GM19328 (cell line): Measurements from ENCODE around the gene WNT8A.
"Not testable (repeated sequence)": the region's sequence is repeated elsewhere in the genome, so short reads cannot be mapped to it uniquely, and the experiment has no call there.

Experiments
- ATAC-seq: cut with Tn5 transposase; IDR thresholded peaks from one replicate; pipeline ENCODE4 v1.9.1; 2021; ENCODE audit warnings: mild to moderate bottlenecking, moderate library complexity; ENCODE audit not compliant: unreplicated experiment

The WNT8A gene, protein sequence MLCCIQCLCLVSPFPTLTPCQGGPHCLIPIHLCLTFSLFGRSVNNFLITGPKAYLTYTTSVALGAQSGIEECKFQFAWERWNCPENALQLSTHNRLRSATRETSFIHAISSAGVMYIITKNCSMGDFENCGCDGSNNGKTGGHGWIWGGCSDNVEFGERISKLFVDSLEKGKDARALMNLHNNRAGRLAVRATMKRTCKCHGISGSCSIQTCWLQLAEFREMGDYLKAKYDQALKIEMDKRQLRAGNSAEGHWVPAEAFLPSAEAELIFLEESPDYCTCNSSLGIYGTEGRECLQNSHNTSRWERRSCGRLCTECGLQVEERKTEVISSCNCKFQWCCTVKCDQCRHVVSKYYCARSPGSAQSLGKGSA

DNA sequence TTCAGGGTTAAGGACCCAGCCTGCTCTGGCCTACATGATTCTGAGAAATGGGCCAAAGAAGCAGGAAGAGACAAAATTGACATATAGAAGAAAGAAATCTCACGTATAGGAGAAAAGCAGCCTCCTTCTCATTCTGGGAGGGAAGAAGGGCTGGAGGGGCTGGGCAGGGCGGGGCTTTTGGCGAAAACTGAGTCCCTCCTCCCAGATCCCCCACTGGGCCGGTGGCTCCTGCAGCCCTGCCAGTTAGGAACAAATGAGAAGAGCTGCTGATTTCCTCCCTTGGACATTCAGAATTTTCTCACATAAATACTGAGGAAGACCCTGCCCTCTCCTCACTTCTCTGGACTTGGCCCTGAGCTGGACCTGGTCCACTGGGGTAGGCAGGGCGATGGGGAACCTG is at the start of gene WNT8A:
WNT8A (plus strand) TSS at position 332 of the 400 bp plus-strand sequence. CDS start 95 bp downstream, outside the sequence.
- no peak for ATAC-seq

DNA sequence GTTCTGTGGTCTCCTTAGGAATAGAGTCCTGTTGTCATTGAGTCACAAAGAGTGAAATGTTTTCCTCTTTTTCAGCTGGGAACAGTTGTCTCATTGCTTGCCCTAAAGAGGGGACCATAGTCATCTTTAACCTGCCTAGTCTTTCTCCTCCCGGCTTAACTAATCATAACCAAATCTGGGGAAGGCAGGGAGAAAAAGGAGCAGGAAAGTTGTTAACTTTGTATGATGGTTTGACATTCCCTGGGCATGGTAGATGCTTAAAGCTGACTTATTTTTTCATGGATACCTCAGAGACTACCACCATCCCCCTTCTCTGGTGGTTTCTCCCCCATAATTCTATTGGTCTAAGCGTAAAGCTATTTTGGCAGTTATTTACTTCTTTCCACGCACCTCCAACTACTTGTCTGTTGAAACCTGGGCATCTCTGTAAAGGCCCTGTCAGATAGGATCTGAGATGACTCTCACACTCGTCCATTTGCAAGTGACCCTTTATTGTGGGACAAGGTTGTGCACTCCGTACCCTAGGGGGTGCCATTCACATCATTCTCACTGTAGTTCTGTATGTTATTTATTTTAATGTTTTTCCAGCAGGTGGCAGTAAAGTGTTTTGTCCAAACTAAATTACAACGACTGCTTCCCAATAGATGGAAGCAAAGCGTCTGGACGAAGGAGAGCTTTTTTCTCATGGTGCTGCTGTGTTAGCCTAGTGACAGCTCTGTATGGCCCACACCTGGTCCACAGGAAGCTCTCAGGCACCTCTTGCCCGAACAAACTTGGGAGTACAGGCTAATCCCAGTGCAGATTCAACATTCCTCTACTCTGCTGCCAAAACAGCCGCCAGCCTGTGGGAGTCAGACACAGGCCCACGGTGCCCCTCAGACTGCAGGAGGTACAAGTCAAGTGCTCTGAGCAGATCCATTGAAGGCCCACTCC is 48.0 kb upstream of the WNT8A start:
- ATAC-seq = peak; percentile 28

DNA sequence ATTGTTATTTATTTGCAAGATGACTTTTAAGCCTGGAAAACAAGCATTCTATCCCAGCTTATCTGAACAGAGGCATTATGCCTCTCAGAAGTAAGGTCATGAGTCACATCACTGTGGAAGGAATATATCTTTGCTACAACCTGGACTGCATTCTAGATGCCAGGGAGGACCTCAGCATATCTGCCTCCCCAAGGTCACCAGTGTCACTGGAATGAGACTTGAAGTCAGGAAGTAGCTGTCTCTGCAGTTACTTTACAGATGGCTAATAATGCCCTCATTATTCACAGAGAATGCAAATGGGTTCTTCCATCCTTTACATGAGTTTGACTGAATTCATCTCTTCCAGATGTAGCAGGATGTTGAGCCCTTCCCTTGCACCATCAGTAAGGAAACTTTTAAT is 46.6 kb upstream of the WNT8A start:
- ATAC-seq = no peak

DNA sequence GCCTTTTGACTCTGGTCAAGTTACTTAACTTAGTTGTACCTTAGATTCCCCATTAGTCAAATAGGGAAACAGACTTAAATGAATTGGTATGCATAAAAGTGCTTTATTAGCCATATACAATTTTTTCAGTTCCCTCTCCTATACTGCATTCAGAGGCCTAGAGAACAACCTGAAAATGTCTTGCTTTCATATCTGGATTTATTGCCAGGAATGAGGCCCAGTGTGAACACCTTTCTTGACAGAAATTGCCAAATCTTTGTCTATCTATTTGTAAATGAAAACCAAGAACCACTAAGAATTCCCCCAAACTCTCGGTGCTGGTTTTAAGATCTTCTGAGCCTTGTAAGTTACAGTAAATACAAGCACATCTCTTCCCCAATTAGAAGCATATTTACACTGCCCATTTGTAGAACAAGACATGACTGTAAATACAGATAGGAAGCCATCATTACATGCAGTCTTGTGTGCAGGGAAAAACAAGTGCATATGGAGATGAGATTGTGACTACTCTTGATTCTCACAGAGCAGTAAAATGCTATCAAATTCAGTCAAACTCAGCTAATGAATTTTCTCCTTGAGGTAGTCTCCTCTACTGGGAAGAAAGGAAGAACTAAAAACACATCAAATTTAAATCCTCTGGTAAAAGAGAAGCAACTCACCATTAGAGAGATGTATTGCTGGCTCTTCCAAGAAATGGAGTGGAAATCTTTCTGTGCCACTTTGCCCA is 45.8 kb upstream of the WNT8A start:
- ATAC-seq = no peak

DNA sequence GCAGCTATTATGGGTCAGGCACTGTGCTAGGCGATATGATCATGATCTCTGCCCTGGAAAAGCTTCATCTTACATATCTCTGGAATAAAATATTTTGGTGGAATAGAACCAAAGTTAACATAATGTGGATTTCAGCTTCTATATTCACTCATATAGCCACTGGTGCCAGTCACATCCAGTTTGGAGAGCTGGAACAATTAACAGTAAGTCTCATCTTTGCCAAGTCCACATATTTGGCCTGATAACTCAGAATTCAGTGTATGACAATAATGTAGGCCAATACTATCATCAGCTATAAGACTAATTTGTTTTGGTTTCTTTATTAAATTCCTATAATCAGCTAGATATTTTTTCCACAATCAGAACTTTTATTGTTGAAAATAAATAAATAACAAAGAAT is 45.0 kb upstream of the WNT8A start:
- no peak for ATAC-seq

DNA sequence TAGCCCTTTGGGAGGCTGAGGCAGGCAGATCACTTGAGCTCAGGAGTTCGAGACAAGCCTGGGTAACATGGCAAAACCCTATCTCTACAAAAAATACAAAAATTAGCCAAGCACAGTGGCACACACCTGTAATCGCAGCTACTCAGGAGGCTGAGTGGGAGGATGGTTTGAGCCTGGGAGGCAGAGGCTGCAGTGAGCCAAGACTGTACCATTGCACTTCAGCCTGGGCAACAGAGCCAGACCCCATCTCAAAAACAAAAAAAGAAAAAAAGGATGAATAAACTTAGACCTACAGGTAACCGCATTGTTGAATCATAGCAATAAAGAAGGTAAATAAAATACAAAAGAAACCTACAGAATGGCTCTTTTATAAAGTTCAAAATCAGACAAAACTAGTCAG is 38.5 kb upstream of the WNT8A start:
- not testable (repeated sequence) for ATAC-seq

DNA sequence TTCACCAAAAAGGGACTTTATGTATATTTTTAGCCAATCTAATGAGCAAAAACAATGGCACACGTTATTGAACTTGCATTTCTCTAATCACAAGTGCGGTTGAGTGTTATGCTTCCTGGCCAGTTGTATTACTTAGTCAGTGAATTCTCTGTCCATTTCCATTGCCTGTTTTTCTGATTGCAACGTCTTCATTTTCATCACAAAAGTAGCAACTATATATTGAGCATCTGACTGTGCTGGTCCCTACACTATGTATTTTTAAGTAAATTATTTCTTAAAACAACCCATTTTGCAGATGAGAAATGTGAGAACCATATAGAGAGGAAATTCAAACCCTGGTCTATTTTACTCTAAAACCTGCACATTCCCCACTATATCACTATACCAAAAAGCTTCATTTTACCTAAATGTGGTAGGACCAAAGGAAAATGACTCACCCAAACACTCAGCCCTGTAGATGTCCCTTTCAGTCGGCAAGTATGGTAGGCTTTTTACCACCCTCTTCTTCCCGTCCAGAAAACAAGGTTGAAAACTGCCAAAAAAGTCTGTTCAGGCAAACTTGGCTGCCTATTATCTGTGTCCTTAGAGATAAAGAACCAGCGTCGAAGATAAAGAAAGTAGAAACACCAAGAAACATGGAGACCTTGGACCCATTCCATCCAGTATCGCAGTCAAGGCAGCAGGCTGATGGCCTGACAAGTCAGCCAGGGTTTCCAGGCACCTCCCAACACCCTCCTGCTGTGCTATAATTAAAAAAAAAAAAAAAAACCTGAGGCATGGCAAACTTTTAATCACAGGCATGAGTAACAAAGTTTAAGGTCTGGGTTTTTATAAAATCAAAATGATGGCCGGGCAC is 32.2 kb upstream of the WNT8A start:
- no peak for ATAC-seq

DNA sequence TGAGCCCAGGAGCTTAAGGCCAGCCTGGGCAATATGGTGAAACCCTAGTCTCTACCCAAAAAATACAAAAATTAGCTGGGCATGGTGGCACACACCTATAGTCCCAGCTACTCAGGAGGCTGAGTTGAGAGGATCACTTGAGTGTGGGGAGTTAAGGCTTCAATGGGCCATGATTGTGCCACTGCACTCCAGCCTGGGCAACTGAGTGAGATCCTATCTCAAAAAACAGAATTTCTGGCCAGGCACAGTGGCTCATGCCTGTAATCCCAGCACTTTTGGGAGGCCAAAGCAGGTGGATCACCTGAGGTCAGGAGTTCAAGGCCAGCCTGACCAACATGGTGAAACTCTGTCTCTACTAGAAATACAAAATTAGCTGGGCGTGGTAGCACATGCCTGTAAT is 31.1 kb upstream of the WNT8A start:
- ATAC-seq = not testable (repeated sequence)

DNA sequence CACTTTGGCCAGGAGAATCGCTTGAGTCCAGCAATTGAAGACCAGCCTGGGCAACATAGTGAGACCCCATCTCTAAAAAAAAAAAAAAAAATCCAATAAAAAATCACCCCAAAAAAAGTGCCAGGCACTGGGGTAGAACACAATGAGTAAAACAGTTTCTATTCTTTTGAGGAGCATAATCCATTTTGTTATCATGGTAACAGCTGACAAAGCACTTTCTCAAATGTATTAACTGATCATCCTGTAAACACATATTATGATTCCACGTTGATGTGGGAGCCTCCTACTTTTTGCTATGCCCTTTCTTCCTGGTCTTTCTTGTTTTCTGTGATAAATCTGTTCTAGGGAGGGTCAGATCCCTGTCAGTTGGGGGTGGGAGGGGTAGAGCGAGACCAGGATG is 30.3 kb upstream of the WNT8A start:
- no peak for ATAC-seq

DNA sequence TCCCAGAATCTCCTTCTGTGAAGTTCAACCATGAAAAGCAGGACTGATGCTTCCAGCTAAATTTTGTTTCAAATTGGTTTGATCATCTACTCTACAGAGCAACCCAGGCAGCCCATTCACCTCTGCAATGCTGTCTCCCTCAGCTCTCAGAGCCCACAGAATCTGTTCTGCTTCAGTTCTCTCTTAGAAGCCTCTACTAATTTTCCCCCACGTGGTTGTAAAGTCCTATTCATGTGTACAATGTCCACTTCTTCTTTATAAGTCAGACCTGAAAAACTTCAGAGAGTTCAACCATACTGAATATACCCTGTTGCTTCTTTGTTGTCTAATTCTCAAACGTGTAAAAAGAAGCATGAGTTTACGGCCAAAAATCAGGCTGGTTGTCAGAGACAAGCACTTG is 29.6 kb upstream of the WNT8A start:
- ATAC-seq = no peak

DNA sequence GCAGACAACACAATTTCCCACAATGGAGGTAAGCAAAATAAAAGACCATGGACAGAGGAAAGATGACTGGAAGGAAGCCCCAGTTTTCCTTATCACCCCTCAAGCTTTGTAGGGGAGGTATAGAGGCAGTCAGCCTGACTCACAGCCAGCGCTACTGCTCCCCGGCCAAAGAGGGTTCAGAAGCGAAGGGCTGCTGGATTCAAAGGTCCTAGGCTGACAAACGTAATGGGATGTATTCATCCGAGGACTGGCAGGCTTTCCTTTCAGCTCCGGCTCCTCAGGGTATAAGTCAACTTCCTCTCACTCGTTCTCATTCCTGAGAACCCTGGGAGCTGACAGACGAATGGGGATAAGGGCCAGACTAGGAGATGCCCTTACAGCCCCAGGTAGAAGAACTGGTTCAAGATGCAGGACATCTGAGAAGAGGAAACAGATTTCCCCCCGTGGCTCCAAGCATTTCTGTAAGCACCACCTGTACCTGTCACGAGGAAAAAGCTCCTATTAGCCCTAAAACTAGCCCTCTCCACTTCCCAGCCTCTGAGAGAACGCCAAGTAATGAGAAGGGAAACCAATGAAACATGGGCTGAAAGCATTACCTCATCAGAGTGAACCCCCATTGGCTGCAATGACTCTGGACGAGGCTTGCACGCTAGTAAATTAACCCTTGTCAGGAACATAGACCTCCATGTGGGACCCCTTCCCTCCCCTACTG is 28.8 kb upstream of the WNT8A start:
- ATAC-seq = no peak

DNA sequence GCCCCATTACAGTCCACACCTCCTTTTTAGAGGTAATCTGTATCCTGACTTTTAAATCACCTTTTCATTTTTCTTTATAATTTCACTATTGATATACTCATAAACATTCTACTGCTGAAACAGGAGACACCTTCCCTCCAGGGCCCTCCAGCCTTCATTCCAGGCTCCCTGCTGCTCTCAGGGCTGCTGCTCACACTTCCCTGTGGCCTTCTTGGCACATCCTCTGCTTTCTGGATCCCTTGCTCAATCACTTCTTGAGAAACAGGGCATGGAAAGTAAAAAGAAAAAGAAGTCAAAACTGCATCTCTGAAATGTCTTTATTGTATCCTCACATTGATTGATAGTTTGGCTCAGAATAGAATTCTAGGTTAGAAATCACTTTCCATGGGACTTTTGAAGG is 19.3 kb upstream of the WNT8A start:
- no peak for ATAC-seq

DNA sequence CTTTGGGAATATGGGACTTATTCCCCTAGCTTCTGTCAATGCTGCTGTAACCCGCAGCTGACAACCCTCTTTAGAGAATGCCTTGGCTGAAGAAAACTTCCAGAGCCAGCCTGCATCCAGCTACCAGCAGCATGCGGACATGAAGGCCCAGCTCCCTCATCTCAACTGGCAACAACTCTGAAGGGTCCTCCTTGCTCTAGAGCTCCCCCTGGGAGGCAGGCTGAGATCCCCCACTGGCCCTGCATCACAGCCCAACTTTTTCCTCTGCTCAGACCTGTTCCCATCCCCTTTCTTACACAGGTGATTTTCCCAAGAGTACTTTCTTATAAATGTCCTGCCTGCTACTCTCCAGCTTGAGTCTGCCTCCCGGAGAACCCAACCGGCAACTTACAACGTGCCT is 18.7 kb upstream of the WNT8A start:
- no peak for ATAC-seq

DNA sequence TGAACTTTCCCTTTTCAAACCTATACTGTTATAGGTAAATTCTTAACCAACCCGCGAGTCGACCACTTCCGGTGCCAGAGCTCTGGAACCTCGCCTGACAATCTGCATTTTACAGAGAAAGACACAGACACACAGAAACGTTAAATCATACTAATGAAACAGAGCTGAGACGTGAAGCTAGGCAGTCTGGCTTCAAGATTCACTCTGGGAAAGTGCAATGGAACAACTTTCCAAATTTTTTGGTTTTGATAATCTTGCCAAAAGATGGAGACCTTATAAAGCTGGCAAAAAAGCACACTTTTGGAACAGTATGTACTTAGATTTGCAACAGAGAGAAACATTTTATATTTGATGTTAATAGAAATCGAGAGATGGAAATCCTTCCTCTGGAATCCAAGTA is 15.9 kb upstream of the WNT8A start:
- ATAC-seq = no peak

DNA sequence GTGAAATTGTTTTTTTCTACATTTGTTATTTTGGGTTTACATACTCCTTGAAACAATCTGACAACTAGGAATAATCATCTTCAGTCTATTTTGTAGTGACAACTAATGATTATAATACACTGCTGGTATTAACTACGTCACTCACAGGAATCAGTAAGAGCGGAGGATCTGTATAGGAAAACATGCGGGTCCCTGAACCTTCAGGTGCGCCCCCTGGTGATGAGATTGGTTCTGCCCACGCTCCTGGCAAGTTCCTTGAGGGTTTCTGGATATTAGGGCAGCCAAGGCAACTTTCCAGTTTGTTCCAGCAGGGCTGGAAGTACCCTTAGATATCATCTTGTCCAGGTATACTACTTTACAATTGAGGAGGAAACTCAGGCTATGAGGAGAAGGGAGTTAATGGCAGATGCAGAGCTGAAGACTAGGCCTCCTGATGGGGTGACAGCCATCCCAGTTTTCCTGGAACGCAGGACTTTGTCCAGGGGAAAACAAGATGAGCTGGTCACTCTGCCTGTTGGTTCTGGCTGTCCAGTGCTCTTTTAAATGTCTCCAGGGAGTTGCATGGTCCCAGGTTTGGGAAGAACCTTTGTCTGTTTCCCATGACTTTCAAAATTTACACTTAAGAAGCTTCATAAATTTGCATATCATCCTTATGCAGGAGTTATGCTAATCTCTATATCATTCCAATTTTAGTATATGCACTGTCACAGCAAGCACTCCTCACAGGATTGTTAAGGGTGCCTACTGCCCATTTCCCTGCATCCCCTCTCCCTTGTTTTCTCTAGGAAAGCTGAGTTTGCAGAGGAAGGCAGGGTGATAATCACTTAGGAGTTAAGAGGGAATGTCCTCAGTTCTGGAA is 14.9 kb upstream of the WNT8A start:
- ATAC-seq = no peak

DNA sequence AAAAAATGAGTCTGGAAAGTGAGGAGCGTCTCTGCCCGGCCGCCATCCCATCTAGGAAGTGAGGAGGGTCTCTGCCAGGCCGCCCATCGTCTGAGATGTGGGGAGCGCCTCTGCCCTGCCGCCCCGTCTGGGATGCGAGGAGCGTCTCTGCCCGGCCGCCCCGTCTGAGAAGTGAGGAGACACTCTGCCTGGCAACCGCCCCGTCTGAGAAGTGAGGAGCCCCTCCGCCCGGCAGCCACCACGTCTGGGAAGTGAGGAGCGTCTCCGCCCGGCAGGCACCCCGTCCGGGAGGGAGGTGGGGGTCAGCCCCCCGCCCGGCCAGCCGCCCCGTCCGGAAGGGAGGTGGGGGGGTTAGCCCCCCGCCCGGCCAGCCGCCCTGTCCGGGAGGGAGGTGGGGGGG is 13.8 kb upstream of the WNT8A start:
- ATAC-seq = not testable (repeated sequence)

DNA sequence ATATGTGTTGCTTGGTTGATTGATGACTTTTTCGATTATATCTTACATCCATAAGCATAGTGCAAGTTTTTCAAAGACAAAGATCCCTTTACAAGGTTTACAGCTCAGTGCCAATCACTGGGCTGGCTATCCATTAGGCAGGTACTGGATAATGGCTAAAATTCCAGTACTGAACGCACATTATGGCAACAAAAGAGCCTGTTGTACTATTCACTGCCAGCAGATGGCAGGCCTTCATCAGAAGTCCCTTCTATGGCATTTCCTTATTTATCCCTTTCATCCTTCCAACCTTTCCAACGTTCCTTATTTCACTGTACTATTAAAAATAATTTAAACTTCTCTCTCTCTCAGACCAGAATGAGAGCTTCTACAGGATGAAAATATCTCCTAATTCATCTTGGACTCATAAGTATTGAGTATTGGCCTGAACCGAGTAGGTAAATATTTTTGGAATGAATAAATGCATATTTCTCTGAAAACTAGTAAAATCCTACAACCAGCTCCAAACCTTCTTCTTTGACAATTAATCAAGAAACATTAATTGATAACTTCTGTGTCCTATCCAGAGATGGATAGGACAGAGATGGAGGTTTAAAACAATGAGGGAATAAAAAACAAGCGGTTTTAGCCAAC is 6.7 kb upstream of the WNT8A start:
- ATAC-seq = no peak

DNA sequence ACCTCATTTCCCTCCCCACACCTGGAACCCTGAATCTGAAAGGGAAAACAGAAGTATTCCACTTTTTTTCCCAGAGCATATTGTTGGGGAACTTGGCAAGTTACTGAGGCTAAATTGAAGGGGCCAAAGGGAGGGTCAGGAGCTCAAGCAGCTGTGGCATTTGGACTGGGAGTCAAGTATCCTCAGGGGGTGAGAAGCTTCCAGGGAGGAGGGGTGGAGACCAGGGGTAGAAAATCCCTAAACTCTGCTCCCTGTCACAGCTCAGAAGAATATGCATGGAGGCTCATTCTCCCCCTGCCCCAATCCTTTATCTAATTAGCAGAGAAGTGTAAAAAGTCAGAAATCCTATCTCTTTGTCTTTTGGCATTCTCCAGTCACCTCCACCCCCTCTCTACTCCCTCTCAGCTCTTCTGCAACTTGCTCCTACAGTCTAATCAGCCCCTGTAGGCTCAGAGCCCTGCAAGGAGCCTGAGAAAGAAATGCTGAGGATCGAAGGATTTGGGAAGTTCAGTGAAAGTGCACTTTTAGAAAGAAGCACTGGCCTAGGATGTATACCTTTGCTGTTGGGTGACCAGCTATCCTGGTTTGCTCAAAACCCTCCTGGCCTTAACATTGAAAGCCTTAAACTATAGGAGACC is 5.7 kb upstream of the WNT8A start:
- ATAC-seq = no peak
